Tibial nerve (tissue), 4 donors: ENCODE data around the gene NEK10. TPM values are rescaled to one million over a fixed set of nuclear protein-coding genes. Genes with fewer than 3 reads are reported as not detected.

Experiments used
- DNase-seq, 2 donors: peaks; one replicate each; pipeline ENCODE4 v3.0.0-alpha.2; 2019; ENCODE audit warnings: low spot score in 2 of 2
- H3K27ac ChIP-seq, 4 donors: fragments of 200-600 bp; sonication (generic) in 3 of 4; one replicate each; pipeline ENCODE4 v1.5.1; 2017 to 2019; ENCODE audit warnings: mild to moderate bottlenecking in 1 of 4
- H3K27me3 ChIP-seq, 2 donors: fragments of 200-600 bp; sonication (generic) in 1 of 2; one replicate each; pipeline versions ENCODE4 v1.5.1 to v1.6.0; 2017 to 2019
- H3K36me3 ChIP-seq, 3 donors: fragments of 200-600 bp; sonication (generic); one replicate each; pipeline ENCODE4 v1.5.1; 2018 to 2019
- H3K4me1 ChIP-seq, 4 donors: fragments of 200-600 bp; sonication (generic) in 3 of 4; one replicate each; pipeline ENCODE4 v1.5.1; 2017 to 2019
- H3K4me3 ChIP-seq, 4 donors: fragments of 200-600 bp; sonication (generic) in 3 of 4; one replicate each; pipeline ENCODE4 v1.5.1; 2017 to 2019; ENCODE audit warnings: mild to moderate bottlenecking in 1 of 4, moderate library complexity in 1 of 4
- H3K9me3 ChIP-seq, 4 donors: fragments of 200-600 bp; sonication (generic) in 3 of 4; one replicate each; pipeline ENCODE4 v1.5.1; 2017 to 2019
- CTCF ChIP-seq, 5 experiments: fragments of 200-600 bp in 3 of 5; fragments of 450-650 bp in 2 of 5; sonication (generic) in 3 of 5; IDR thresholded peaks; one replicate each; pipeline ENCODE4 v1.5.1; 2016 to 2019; ENCODE audit warnings: antibody characterized with exemption in 5 of 5, mild to moderate bottlenecking in 3 of 5, moderate library complexity in 2 of 5
- EP300 ChIP-seq, 2 donors: sonication (generic); formaldehyde crosslinking; IDR thresholded peaks; one replicate each; pipeline ENCODE4 v1.6.1; 2017; ENCODE audit warnings: antibody characterized with exemption in 2 of 2, mild to moderate bottlenecking in 1 of 2
- POLR2A ChIP-seq, 2 donors: fragments of 450-650 bp; IDR thresholded peaks; one replicate each; pipeline ENCODE4 v1.6.1; 2017; ENCODE audit warnings: antibody characterized with exemption in 2 of 2, mild to moderate bottlenecking in 2 of 2, moderate library complexity in 2 of 2
- WGBS, 2 donors: methylation state at CpG; one replicate each; pipeline ENCODE4 v1.1.5; 2018; 5-methylcytosine and 5-hydroxymethylcytosine counted together
- total RNA-seq, 4 donors: library from RNA; depleted of rRNA; stranded (reverse); fragments of >200 nt; gene quantifications; one replicate each; pipeline ENCODE4 v1.1.0, GENCODE V29; 2016

NEK10 gene
- total RNA-seq, 4 donors from 2014 or later: 0.20 to 2.4 (median 1.7) TPM

DNA sequence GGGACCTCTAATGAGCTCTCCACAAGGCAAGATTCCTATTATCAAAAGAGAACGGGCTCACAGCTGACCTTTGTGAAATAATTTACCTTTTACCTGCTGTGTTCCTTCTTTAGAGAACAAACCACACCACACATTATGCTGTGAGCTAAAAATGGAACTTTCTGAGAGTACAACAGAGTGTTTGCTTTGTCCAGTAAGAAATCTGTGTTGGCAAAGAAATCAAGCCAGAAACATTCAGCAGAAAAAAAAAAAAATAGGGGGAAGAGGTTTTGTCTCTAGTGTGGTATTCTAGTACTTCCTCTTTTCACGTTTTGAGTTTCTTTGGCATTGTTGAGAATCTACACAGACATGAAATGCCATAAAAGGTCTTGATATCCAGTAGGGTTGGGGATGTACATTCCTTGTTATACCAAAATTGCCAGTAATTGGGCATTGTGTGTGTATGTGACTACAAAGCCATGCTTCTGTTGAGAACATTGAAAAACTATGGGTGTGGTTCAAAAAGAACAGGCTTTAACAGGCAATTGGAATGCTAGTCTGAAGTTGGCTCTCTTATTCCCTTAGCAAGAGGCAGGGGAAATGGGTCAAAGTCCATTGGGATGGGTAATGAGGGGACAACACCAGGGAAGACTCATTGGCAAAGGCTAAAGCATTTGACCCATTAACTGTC, 273.5 kb downstream of the NEK10 start:
- DNase-seq: no peak
- Histone ChIP-seq H3K9me3 (no peaks in the 10 kb centered on the region), H3K36me3 (no peaks in the 10 kb centered on the region), H3K27ac (no peak overlapping the region), H3K4me1 (peaks cover 0 to 19% (median 4%) of the 10 kb centered on the region in 4 donors), H3K27me3 (no peaks in the 10 kb centered on the region), H3K4me3 (no peak overlapping the region)
- no peak for TF ChIP-seq CTCF (IDR thresholded peaks at IDR 0.05)
- no peak for TF ChIP-seq EP300 (IDR thresholded peaks at IDR 0.05)
- no peak for TF ChIP-seq POLR2A (IDR thresholded peaks at IDR 0.05)
- 15 to 18% methylated on average over 2 of the region's 2 CpGs for WGBS, 2 donors

GRCh38 chr3:27094721-27095120, 274.5 kb downstream of the NEK10 start:
- Histone ChIP-seq H3K4me3 (no peak overlapping the region), H3K27ac (no peak overlapping the region), H3K36me3 (no peaks in the 10 kb centered on the region), H3K27me3 (no peaks in the 10 kb centered on the region), H3K4me1 (peaks cover 0 to 19% (median 4%) of the 10 kb centered on the region in 4 donors), H3K9me3 (no peaks in the 10 kb centered on the region)
- DNase-seq: no peak
- 16% methylated on average over 4 of the region's 4 CpGs for WGBS, 2 donors
- TF ChIP-seq EP300 (IDR thresholded peaks at IDR 0.05): no peak
- TF ChIP-seq POLR2A (IDR thresholded peaks at IDR 0.05): no peak
- no peak for TF ChIP-seq CTCF (IDR thresholded peaks at IDR 0.05)

GRCh38 chr3:27093771-27094170, 275.4 kb downstream of the NEK10 start:
- Histone ChIP-seq H3K36me3 (no peaks in the 10 kb centered on the region), H3K4me3 (no peak overlapping the region), H3K4me1 (peaks cover 0 to 19% (median 4%) of the 10 kb centered on the region in 4 donors), H3K27me3 (no peaks in the 10 kb centered on the region), H3K9me3 (no peaks in the 10 kb centered on the region), H3K27ac (no peak overlapping the region)
- TF ChIP-seq POLR2A (IDR thresholded peaks at IDR 0.05): no peak
- WGBS, 2 donors: 41% methylated on average over 2 of the region's 2 CpGs
- no peak for DNase-seq

DNA sequence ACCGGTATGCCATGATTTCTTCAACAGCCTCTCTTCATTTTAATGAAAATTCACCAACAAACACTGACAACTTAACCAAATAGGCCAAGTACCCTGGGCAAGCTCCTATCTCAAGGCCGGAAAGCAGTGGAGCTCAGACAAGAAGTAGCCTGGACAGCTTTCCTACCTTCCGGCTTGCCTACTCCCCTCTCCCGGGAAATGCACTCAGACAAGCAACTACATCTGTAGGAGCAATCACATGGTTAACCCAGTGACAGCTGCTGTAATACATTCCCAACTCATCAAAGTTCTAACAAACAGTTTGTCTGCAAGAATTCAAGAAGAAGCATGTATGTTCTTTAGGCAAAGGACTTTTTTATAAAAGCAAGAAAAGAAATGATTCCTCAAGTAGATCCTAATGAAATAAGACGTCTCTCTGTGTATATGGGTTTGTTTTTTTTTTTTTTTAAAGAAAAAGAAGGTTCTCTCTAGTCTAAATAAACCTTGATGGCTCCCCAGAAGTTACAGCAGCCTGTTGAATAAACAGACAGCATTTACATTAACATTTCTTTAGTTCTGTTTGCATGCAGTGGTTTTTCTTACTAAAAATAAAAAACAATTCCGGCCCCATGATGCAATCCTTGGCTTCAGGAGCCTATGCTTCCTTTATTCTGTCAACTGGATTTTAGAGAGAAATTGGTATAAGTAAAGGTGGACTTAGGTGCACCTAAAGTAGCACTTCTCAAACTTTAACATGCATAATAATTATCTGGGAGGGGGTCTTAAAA, 278.7 kb downstream of the NEK10 start:
- no peaks in the 10 kb centered on the region for H3K9me3 ChIP-seq
- peaks cover 0 to 18% (median 4%) of the 10 kb centered on the region in 4 donors for H3K4me1 ChIP-seq
- no peak overlapping the region for H3K4me3 ChIP-seq
- H3K27ac ChIP-seq: no peak overlapping the region
- no peak for DNase-seq
- WGBS, 2 donors: 75 to 78% methylated on average over 6 of the region's 6 CpGs
- no peaks in the 10 kb centered on the region for H3K27me3 ChIP-seq
- no peaks in the 10 kb centered on the region for H3K36me3 ChIP-seq
- TF ChIP-seq CTCF (IDR thresholded peaks at IDR 0.05) (no peak), EP300 (IDR thresholded peaks at IDR 0.05) (no peak), POLR2A (IDR thresholded peaks at IDR 0.05) (no peak)

- Histone ChIP-seq H3K27me3 (no peaks in the 10 kb centered on the region), H3K9me3 (no peaks in the 10 kb centered on the region), H3K4me1 (peaks cover 0 to 10% (median 3%) of the 10 kb centered on the region in 4 donors), H3K36me3 (no peaks in the 10 kb centered on the region), H3K27ac (no peak overlapping the region), H3K4me3 (no peak overlapping the region)
- WGBS, 2 donors: 61 to 73% methylated on average over 1 of the region's 1 CpG
- TF ChIP-seq POLR2A (IDR thresholded peaks at IDR 0.05) (no peak), CTCF (IDR thresholded peaks at IDR 0.05) (no peak), EP300 (IDR thresholded peaks at IDR 0.05) (no peak)
- DNase-seq: no peak
Measured at GRCh38 chr3:27089645-27090044, 279.5 kb downstream of the NEK10 start.
